K562 (cell line): ENCODE measurements around the gene PNP.

ENCODE experiments used
- FOSL1 ChIP-seq: fragments of 200-800 bp; sonication (Bioruptor generic); conservative IDR thresholded peaks from 2 replicates; pipeline ENCODE4 v1.6.1; 2016; ENCODE audit warnings: missing genetic modification characterization, missing compliant biosample characterization
- FOXK2 ChIP-seq, 2 experiments: fragments of 450-650 bp; IDR thresholded peaks in 1 of 2; conservative IDR thresholded peaks in 1 of 2; 2 replicates each; pipeline ENCODE4 v1.6.1; 2016; ENCODE audit warnings: low read depth in 2 of 2, mild to moderate bottlenecking in 1 of 2
- JUND ChIP-seq, 2 experiments: IDR thresholded peaks; 2 replicates in 1 of 2; 3 replicates in 1 of 2; pipeline ENCODE4 v1.6.1; 2011; ENCODE audit warnings: borderline replicate concordance in 2 of 2, low read depth in 2 of 2, low read length in 2 of 2, improper control_type of control experiment in 1 of 2, missing biosample characterization in 1 of 2, missing genetic modification characterization in 1 of 2, missing genetic modification reagents in 1 of 2
- MEIS2 ChIP-seq: fragments of 450-650 bp; IDR thresholded peaks from 2 replicates; pipeline ENCODE4 v1.6.1; 2014; ENCODE audit warnings: mild to moderate bottlenecking; ENCODE audit not compliant: partially characterized antibody
- XRCC5 ChIP-seq: fragments of 200-400 bp; formaldehyde crosslinking; IDR thresholded peaks from 2 replicates; pipeline ENCODE4 v1.6.1; 2017; ENCODE audit warnings: low read depth, mild to moderate bottlenecking, low read length
- YY1 ChIP-seq, 3 experiments: IDR thresholded peaks; 2 replicates each; pipeline ENCODE4 v1.6.1; 2011; ENCODE audit warnings: low read length in 2 of 3, mild to moderate bottlenecking in 2 of 3, moderate library complexity in 2 of 3, borderline replicate concordance in 1 of 3, control low read depth in 1 of 3, low read depth in 1 of 3; ENCODE audit not compliant: insufficient read depth in 3 of 3, insufficient replicate concordance in 2 of 3, control insufficient read depth in 1 of 3, insufficient read length in 1 of 3; ENCODE audit errors: extremely low read depth in 1 of 3
- ZKSCAN1 ChIP-seq: fragments of 150-350 bp; IDR thresholded peaks from 2 replicates; pipeline ENCODE4 v1.6.1; 2016; ENCODE audit warnings: low read depth, low read length
- ZNF830 ChIP-seq: fragments of 250-450 bp; sonication (Bioruptor Pico); IDR thresholded peaks from 2 replicates; pipeline ENCODE4 v1.5.0; 2021; ENCODE audit warnings: mild to moderate bottlenecking

GRCh38 chr14:20455355-20456300, 13.6 kb upstream of the PNP start:
- TF ChIP-seq ZNF830 (CRISPR knock-in tag) (no peak), ZKSCAN1 (no peak), FOXK2 (conservative IDR thresholded peaks at IDR 0.05 in 1 of 2, IDR thresholded peaks at IDR 0.05 in 1 of 2; ENCODE audit: low read depth in 2 of 2) (no peak), XRCC5 (no peak), JUND (IDR thresholded peaks at IDR 0.05; ENCODE audit: borderline replicate concordance, low read depth, low read length) (no peak; the same call in 1 of the 2 replicates), JUND (tag; IDR thresholded peaks at IDR 0.05; ENCODE audit: borderline replicate concordance, low read depth, low read length) (no peak), YY1 (IDR thresholded peaks at IDR 0.05; ENCODE audit: borderline replicate concordance in 1 of 3, control insufficient read depth in 1 of 3, extremely low read depth in 1 of 3, insufficient read depth in 3 of 3, insufficient read length in 1 of 3, insufficient replicate concordance in 2 of 3, low read depth in 1 of 3, low read length in 2 of 3) (no peak), FOSL1 (no peak; the same call in 1 of the 2 replicates), MEIS2 (no peak)
